Measurements from ENCODE around the gene NECAB3.

Gene NECAB3

GRCh38 chr20:33696448-33696847 is 22.2 kb upstream of the NECAB3 start:
- no peak for DNase-seq

GRCh38 chr20:33694639-33695012 is 20.4 kb upstream of the NECAB3 start:
- no peak for DNase-seq

GRCh38 chr20:33693741-33694638 is 19.8 kb upstream of the NECAB3 start:
- no peak for DNase-seq

GRCh38 chr20:33693289-33693688 is 19.1 kb upstream of the NECAB3 start:
- DNase-seq = no peak

- DNase-seq = no peak
These were observed 15.7 kb upstream of the NECAB3 start for GRCh38 chr20:33689973-33690372.

- no peak for DNase-seq
These were observed 15.3 kb upstream of the NECAB3 start for GRCh38 chr20:33689493-33689892.

- no peak for DNase-seq
These were observed 14.8 kb upstream of the NECAB3 start for GRCh38 chr20:33688938-33689424.

GRCh38 chr20:33687993-33688937 is 14.0 kb upstream of the NECAB3 start:
- no peak for DNase-seq

- no peak for DNase-seq
These were observed 13.2 kb upstream of the NECAB3 start for GRCh38 chr20:33687370-33687915.

- no peak for DNase-seq
These were observed 12.7 kb upstream of the NECAB3 start for GRCh38 chr20:33686984-33687366.

GRCh38 chr20:33686100-33686983 is 12.1 kb upstream of the NECAB3 start, which contains the start of gene E2F1:
Gene E2F1 (minus strand): TSS chr20:33686385. CDS start chr20:33686264, 121 bp downstream.
- DNase-seq = peak; percentile 93 to 94

GRCh38 chr20:33685328-33686099 is 11.3 kb upstream of the NECAB3 start:
- peak; percentile 72 to 82 for DNase-seq

GRCh38 chr20:33684533-33685327 is 10.5 kb upstream of the NECAB3 start:
- DNase-seq = peak in 1 of 2 experiments; percentile 29

GRCh38 chr20:33681728-33682353 is 7.6 kb upstream of the NECAB3 start:
- DNase-seq = no peak

- no peak for DNase-seq
These were observed 7.1 kb upstream of the NECAB3 start for GRCh38 chr20:33681288-33681687.

- no peak for DNase-seq
These were observed 6.5 kb upstream of the NECAB3 start for GRCh38 chr20:33680686-33681085.

- no peak for DNase-seq
These were observed 5.7 kb upstream of the NECAB3 start for GRCh38 chr20:33679758-33680485.

- no peak for DNase-seq
These were observed 3.9 kb upstream of the NECAB3 start for GRCh38 chr20:33677991-33678702.

Data from SHP77 (cell line).